ENCODE results near the gene PMF1.

Gene PMF1

GRCh38 chr1:156212833-156213643, at the start of gene PMF1:
PMF1 (plus strand) TSS chr1:156213007; CDS start chr1:156213016, 9 bp downstream.
- H3K4me3 ChIP-seq (replicated peaks; ENCODE audit: low read depth, low read length) = peak within 1 kb of the TSS; percentile 60
- DNase-seq (ENCODE audit: extremely low read depth, low read depth) = peak; percentile 87
- TF ChIP-seq CTCF (IDR thresholded peaks at IDR 0.05; ENCODE audit: low read depth, low read length, missing control alignments) = no peak

GRCh38 chr1:156163712-156164111, 49.1 kb upstream of the PMF1 start:
- DNase-seq (ENCODE audit: extremely low read depth, low read depth) = no peak
- no peak overlapping the region for H3K4me3 ChIP-seq (replicated peaks; ENCODE audit: low read depth, low read length)
- no peak for TF ChIP-seq CTCF (IDR thresholded peaks at IDR 0.05; ENCODE audit: low read depth, low read length, missing control alignments)

- H3K4me3 ChIP-seq (replicated peaks; ENCODE audit: low read depth, low read length) = no peak overlapping the region
- DNase-seq (ENCODE audit: extremely low read depth, low read depth) = no peak
- TF ChIP-seq CTCF (IDR thresholded peaks at IDR 0.05; ENCODE audit: low read depth, low read length, missing control alignments) = no peak
Observed at GRCh38 chr1:156164125-156164831, 48.5 kb upstream of the PMF1 start.

GRCh38 chr1:156165083-156165482, 47.7 kb upstream of the PMF1 start:
- DNase-seq (ENCODE audit: extremely low read depth, low read depth) = no peak
- no peak for TF ChIP-seq CTCF (IDR thresholded peaks at IDR 0.05; ENCODE audit: low read depth, low read length, missing control alignments)
- H3K4me3 ChIP-seq (replicated peaks; ENCODE audit: low read depth, low read length) = no peak overlapping the region

- H3K4me3 ChIP-seq (replicated peaks; ENCODE audit: low read depth, low read length) = no peak overlapping the region
- no peak for TF ChIP-seq CTCF (IDR thresholded peaks at IDR 0.05; ENCODE audit: low read depth, low read length, missing control alignments)
- no peak for DNase-seq (ENCODE audit: extremely low read depth, low read depth)
Observed at GRCh38 chr1:156167536-156167935, 45.3 kb upstream of the PMF1 start.

- TF ChIP-seq CTCF (IDR thresholded peaks at IDR 0.05; ENCODE audit: low read depth, low read length, missing control alignments) = no peak
- DNase-seq (ENCODE audit: extremely low read depth, low read depth) = no peak
- H3K4me3 ChIP-seq (replicated peaks; ENCODE audit: low read depth, low read length) = no peak overlapping the region
Observed at GRCh38 chr1:156172696-156173470, 39.9 kb upstream of the PMF1 start.
